K562 (cell line): ENCODE data around the gene LIPM.

Experiments
- DDX20 ChIP-seq: fragments of 450-650 bp; IDR thresholded peaks from 2 replicates; pipeline ENCODE4 v1.6.1; 2016; ENCODE audit warnings: missing genetic modification characterization, low read depth, mild to moderate bottlenecking, missing compliant biosample characterization, moderate library complexity
- POLR2A ChIP-seq: fragments of 450-650 bp; conservative IDR thresholded peaks from 2 replicates; pipeline ENCODE4 v1.6.1; 2016
- ZBTB40 ChIP-seq, 2 experiments: fragments of 450-650 bp in 1 of 2; sonication (generic) in 1 of 2; formaldehyde crosslinking in 1 of 2; IDR thresholded peaks; 2 replicates each; pipeline versions ENCODE4 v1.7.1 to v1.9.0; 2016 to 2022; ENCODE audit warnings: inconsistent platforms in 1 of 2, mild to moderate bottlenecking in 1 of 2, missing genetic modification reagents in 1 of 2
- ZHX1 ChIP-seq: fragments of 150-350 bp; conservative IDR thresholded peaks from 2 replicates; pipeline ENCODE4 v1.6.1; 2014; ENCODE audit warnings: low read length
- ZNF263 ChIP-seq: sonication (generic); formaldehyde crosslinking; IDR thresholded peaks from 2 replicates; pipeline ENCODE4 v1.8.0; 2022; ENCODE audit warnings: mild to moderate bottlenecking, missing genetic modification reagents, borderline replicate concordance
- TF ChIP-seq, protein P1 (sequence below), 3 experiments: IDR thresholded peaks in 2 of 3; conservative IDR thresholded peaks in 1 of 3; 2 replicates each; pipeline ENCODE4 v1.5.1; 2011 to 2012; ENCODE audit warnings: low read length in 3 of 3, mild to moderate bottlenecking in 3 of 3, control low read depth in 2 of 3, improper control_type of control experiment in 1 of 3, inconsistent platforms in 1 of 3, low read depth in 1 of 3, mixed read lengths in 1 of 3, moderate library complexity in 1 of 3; ENCODE audit not compliant: insufficient read depth in 2 of 3

DNA sequence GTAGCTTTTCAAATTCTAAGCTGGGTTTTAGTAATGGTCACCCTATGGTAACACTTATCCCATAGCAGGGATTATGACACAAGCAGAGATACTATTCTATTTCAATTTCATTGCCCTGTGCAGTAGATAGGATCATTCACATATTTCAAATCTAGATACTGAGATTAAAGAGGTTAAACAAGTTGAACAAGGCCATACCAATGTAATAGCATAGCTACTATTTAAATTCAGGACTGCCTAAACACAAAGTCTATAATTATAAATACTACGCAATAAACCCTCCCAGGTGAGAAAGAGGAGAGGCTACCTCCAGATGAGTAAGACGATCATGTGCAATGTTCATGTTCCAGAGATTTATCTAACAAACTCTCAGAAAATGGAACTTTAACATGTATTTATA, 1.1 kb downstream of the LIPM start:
- TF ChIP-seq POLR2A (no peak), ZNF263 (CRISPR knock-in tag) (no peak), ZBTB40 (IDR thresholded peaks at IDR 0.05) (no peak), ZBTB40 (CRISPR knock-in tag; IDR thresholded peaks at IDR 0.05) (no peak), ZHX1 (no peak), DDX20 (no peak)
- TF ChIP-seq, protein P1, sequence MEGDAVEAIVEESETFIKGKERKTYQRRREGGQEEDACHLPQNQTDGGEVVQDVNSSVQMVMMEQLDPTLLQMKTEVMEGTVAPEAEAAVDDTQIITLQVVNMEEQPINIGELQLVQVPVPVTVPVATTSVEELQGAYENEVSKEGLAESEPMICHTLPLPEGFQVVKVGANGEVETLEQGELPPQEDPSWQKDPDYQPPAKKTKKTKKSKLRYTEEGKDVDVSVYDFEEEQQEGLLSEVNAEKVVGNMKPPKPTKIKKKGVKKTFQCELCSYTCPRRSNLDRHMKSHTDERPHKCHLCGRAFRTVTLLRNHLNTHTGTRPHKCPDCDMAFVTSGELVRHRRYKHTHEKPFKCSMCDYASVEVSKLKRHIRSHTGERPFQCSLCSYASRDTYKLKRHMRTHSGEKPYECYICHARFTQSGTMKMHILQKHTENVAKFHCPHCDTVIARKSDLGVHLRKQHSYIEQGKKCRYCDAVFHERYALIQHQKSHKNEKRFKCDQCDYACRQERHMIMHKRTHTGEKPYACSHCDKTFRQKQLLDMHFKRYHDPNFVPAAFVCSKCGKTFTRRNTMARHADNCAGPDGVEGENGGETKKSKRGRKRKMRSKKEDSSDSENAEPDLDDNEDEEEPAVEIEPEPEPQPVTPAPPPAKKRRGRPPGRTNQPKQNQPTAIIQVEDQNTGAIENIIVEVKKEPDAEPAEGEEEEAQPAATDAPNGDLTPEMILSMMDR (IDR thresholded peaks at IDR 0.05 in 2 of 3, conservative IDR thresholded peaks at IDR 0.05 in 1 of 3; ENCODE audit: insufficient read depth in 2 of 3, low read depth in 1 of 3, low read length in 3 of 3) = no peak
